Liver (tissue), 9 donors: Measurements from ENCODE around the gene SAT1. TPM values are rescaled to one million over a fixed set of nuclear protein-coding genes. Genes with fewer than 3 reads are reported as not detected.

ENCODE experiments used
- DNase-seq: peaks from one replicate; pipeline ENCODE4 v3.0.0-alpha.2; 2017; ENCODE audit warnings: low spot score
- H3K27ac ChIP-seq, 2 donors: one replicate each; pipeline ENCODE4 v1.7.0; 2013; ENCODE audit warnings: inconsistent platforms in 2 of 2, low read length in 2 of 2, control low read depth in 1 of 2, low read depth in 1 of 2, mild to moderate bottlenecking in 1 of 2
- H3K27me3 ChIP-seq, 4 donors: one replicate each; pipeline versions ENCODE4 v1.6.1 to v1.7.0; 2013; ENCODE audit warnings: low read length in 3 of 4, inconsistent platforms in 1 of 4, mild to moderate bottlenecking in 1 of 4, moderate library complexity in 1 of 4; ENCODE audit not compliant: control insufficient read depth in 4 of 4, insufficient read depth in 4 of 4
- H3K36me3 ChIP-seq, 4 donors: one replicate each; pipeline versions ENCODE4 v1.6.1 to v1.7.0; 2013; ENCODE audit warnings: low read length in 3 of 4, mild to moderate bottlenecking in 3 of 4, low read depth in 1 of 4, moderate library complexity in 1 of 4; ENCODE audit not compliant: control insufficient read depth in 4 of 4, insufficient read depth in 3 of 4
- H3K4me1 ChIP-seq, 4 donors: one replicate each; pipeline versions ENCODE4 v1.6.1 to v1.7.0; 2013; ENCODE audit warnings: low read length in 3 of 4, mild to moderate bottlenecking in 3 of 4, moderate library complexity in 1 of 4; ENCODE audit not compliant: control insufficient read depth in 4 of 4, insufficient read depth in 4 of 4
- H3K4me3 ChIP-seq, 3 donors: one replicate each; pipeline versions ENCODE4 v1.6.1 to v1.7.0; 2013; ENCODE audit warnings: low read length in 3 of 3, control low read depth in 1 of 3, low read depth in 1 of 3, mild to moderate bottlenecking in 1 of 3
- H3K9ac ChIP-seq, 2 donors: one replicate each; pipeline ENCODE4 v1.7.0; 2013; ENCODE audit warnings: low read length in 2 of 2, mild to moderate bottlenecking in 2 of 2, moderate library complexity in 2 of 2, control low read depth in 1 of 2, low read depth in 1 of 2
- H3K9me3 ChIP-seq, 4 donors: one replicate each; pipeline versions ENCODE4 v1.6.1 to v1.7.0; 2013; ENCODE audit warnings: low read length in 3 of 4; ENCODE audit not compliant: control insufficient read depth in 4 of 4
- ATF3 ChIP-seq: IDR thresholded peaks from 2 replicates; pipeline ENCODE4 v1.6.1; 2016; ENCODE audit warnings: antibody characterized with exemption
- FOXA1 ChIP-seq: IDR thresholded peaks from 2 replicates; pipeline ENCODE4 v1.6.1; 2016; ENCODE audit warnings: antibody characterized with exemption
- GABPA ChIP-seq, 2 donors: IDR thresholded peaks in 1 of 2; conservative IDR thresholded peaks in 1 of 2; 2 replicates each; pipeline ENCODE4 v1.6.1; 2016; ENCODE audit warnings: antibody characterized with exemption in 2 of 2, mild to moderate bottlenecking in 1 of 2, moderate library complexity in 1 of 2
- HNF4G ChIP-seq: IDR thresholded peaks from 2 replicates; pipeline ENCODE4 v1.6.1; 2016; ENCODE audit warnings: antibody characterized with exemption
- JUND ChIP-seq, 2 donors: IDR thresholded peaks; 2 replicates each; pipeline ENCODE4 v1.6.1; 2016; ENCODE audit warnings: antibody characterized with exemption in 2 of 2
- NR2F2 ChIP-seq: IDR thresholded peaks from 2 replicates; pipeline ENCODE4 v1.6.1; 2016; ENCODE audit warnings: antibody characterized with exemption
- RAD21 ChIP-seq, 2 donors: IDR thresholded peaks; 2 replicates each; pipeline ENCODE4 v1.6.1; 2016; ENCODE audit warnings: antibody characterized with exemption in 2 of 2, mild to moderate bottlenecking in 2 of 2
- RXRA ChIP-seq, 2 donors: IDR thresholded peaks; 2 replicates each; pipeline ENCODE4 v1.6.1; 2017 to 2018; ENCODE audit warnings: antibody characterized with exemption in 2 of 2, mild to moderate bottlenecking in 1 of 2
- SP1 ChIP-seq: IDR thresholded peaks from 2 replicates; pipeline ENCODE4 v1.6.1; 2018; ENCODE audit warnings: antibody characterized with exemption, mild to moderate bottlenecking
- TAF1 ChIP-seq: conservative IDR thresholded peaks from 2 replicates; pipeline ENCODE4 v1.6.1; 2016; ENCODE audit warnings: antibody characterized with exemption, mild to moderate bottlenecking
- YY1 ChIP-seq: IDR thresholded peaks from 2 replicates; pipeline ENCODE4 v1.6.1; 2016; ENCODE audit warnings: antibody characterized with exemption, mild to moderate bottlenecking
- WGBS: extraction: QIAGEN DNeasy Blood & Tissue Kit; methylation state at CpG from one replicate; pipeline ENCODE4 v1.1.7; 2013; 5-methylcytosine and 5-hydroxymethylcytosine counted together
- polyA plus RNA-seq, 2 donors: library from polyadenylated mRNA; stranded (reverse) in 1 of 2; unstranded in 1 of 2; fragments of 200-250 nt in 1 of 2; fragments of >200 nt in 1 of 2; fragmentation: Nextera tagmentation in 1 of 2; extraction: Ambion mirVana in 1 of 2; gene quantifications; one replicate each; pipeline versions ENCODE4 v1.2.1 to v1.2.3, GENCODE V29; 2013 to 2015
- total RNA-seq, 2 donors: library from RNA; depleted of rRNA; stranded (reverse); fragments of >200 nt; gene quantifications; one replicate each; pipeline ENCODE4 v1.2.3, GENCODE V29; 2014
- TF ChIP-seq, protein P1 (sequence below): IDR thresholded peaks from 2 replicates; pipeline ENCODE4 v1.6.1; 2016; ENCODE audit warnings: antibody characterized with exemption, mild to moderate bottlenecking
- TF ChIP-seq, protein P2 (sequence below): IDR thresholded peaks from 2 replicates; pipeline ENCODE4 v1.6.1; 2016; ENCODE audit warnings: antibody characterized with exemption
- TF ChIP-seq, protein P3 (sequence below): fragments of 150-350 bp; IDR thresholded peaks from 2 replicates; pipeline ENCODE4 v1.5.1; 2017; ENCODE audit warnings: improper control_type of control experiment, low read depth, low read length; ENCODE audit not compliant: missing input control
- donor health status: healthy.
- donor health status: healthy.
- donor health status: healthy.
- donor health status: healthy.
- donor health status: healthy.

The SAT1 gene
- total and polyA plus RNA-seq, 4 donors = 105 to 780 (median 296) TPM

DNA sequence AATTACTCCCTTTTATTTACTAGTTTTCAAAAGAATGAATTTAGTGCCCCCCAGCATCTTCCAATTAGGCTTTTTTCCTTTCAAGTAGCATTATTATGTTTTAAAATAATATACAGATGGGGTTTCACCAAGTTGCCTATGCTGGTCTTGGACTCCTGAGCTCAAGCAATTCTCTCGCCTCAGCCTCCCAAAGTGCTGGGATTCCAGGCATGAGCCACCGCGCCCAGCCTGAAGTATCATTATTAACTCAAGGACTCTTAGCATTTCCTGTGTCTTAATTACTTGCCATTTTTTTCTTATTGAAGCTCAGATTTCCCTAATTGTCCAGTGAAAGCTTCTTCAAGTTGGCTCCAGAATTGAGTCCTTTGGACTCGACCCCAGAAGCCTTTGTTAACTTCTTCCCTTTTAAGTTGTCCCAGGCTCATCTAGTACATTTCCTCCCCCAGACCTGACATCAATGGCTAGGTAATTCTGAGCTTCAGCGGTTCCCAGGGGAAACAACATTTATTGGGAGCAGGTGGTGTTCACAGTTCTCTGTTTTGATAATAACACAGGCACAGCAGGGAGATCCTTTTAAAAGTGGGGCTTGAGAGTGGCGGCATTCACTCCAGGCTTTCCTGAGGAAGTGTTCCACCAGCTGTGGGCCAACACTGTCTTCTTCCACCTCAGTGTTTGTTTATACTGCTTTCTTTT lies 10.0 kb downstream of the SAT1 start:
- no peak overlapping the region for H3K4me3 ChIP-seq
- H3K9me3 ChIP-seq = no peaks in the 10 kb centered on the region
- H3K27me3 ChIP-seq = no peaks in the 10 kb centered on the region
- H3K36me3 ChIP-seq = no peaks in the 10 kb centered on the region
- WGBS = 73% methylated on average over 6 of the region's 6 CpGs
- TF ChIP-seq, protein P1, sequence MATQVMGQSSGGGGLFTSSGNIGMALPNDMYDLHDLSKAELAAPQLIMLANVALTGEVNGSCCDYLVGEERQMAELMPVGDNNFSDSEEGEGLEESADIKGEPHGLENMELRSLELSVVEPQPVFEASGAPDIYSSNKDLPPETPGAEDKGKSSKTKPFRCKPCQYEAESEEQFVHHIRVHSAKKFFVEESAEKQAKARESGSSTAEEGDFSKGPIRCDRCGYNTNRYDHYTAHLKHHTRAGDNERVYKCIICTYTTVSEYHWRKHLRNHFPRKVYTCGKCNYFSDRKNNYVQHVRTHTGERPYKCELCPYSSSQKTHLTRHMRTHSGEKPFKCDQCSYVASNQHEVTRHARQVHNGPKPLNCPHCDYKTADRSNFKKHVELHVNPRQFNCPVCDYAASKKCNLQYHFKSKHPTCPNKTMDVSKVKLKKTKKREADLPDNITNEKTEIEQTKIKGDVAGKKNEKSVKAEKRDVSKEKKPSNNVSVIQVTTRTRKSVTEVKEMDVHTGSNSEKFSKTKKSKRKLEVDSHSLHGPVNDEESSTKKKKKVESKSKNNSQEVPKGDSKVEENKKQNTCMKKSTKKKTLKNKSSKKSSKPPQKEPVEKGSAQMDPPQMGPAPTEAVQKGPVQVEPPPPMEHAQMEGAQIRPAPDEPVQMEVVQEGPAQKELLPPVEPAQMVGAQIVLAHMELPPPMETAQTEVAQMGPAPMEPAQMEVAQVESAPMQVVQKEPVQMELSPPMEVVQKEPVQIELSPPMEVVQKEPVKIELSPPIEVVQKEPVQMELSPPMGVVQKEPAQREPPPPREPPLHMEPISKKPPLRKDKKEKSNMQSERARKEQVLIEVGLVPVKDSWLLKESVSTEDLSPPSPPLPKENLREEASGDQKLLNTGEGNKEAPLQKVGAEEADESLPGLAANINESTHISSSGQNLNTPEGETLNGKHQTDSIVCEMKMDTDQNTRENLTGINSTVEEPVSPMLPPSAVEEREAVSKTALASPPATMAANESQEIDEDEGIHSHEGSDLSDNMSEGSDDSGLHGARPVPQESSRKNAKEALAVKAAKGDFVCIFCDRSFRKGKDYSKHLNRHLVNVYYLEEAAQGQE = no peak
- TF ChIP-seq, protein P2, sequence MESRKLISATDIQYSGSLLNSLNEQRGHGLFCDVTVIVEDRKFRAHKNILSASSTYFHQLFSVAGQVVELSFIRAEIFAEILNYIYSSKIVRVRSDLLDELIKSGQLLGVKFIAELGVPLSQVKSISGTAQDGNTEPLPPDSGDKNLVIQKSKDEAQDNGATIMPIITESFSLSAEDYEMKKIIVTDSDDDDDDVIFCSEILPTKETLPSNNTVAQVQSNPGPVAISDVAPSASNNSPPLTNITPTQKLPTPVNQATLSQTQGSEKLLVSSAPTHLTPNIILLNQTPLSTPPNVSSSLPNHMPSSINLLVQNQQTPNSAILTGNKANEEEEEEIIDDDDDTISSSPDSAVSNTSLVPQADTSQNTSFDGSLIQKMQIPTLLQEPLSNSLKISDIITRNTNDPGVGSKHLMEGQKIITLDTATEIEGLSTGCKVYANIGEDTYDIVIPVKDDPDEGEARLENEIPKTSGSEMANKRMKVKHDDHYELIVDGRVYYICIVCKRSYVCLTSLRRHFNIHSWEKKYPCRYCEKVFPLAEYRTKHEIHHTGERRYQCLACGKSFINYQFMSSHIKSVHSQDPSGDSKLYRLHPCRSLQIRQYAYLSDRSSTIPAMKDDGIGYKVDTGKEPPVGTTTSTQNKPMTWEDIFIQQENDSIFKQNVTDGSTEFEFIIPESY = no peak
- TF ChIP-seq ATF3 (no peak), HNF4G (no peak), JUND (IDR thresholded peaks at IDR 0.05) (no peak), GABPA (IDR thresholded peaks at IDR 0.05 in 1 of 2, conservative IDR thresholded peaks at IDR 0.05 in 1 of 2) (no peak), RAD21 (IDR thresholded peaks at IDR 0.05) (no peak), SP1 (no peak), RXRA (IDR thresholded peaks at IDR 0.05) (no peak), YY1 (no peak), TAF1 (no peak), NR2F2 (no peak)
- TF ChIP-seq, protein P3, sequence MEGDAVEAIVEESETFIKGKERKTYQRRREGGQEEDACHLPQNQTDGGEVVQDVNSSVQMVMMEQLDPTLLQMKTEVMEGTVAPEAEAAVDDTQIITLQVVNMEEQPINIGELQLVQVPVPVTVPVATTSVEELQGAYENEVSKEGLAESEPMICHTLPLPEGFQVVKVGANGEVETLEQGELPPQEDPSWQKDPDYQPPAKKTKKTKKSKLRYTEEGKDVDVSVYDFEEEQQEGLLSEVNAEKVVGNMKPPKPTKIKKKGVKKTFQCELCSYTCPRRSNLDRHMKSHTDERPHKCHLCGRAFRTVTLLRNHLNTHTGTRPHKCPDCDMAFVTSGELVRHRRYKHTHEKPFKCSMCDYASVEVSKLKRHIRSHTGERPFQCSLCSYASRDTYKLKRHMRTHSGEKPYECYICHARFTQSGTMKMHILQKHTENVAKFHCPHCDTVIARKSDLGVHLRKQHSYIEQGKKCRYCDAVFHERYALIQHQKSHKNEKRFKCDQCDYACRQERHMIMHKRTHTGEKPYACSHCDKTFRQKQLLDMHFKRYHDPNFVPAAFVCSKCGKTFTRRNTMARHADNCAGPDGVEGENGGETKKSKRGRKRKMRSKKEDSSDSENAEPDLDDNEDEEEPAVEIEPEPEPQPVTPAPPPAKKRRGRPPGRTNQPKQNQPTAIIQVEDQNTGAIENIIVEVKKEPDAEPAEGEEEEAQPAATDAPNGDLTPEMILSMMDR = no peak
- DNase-seq = no peak
- no peak overlapping the region for H3K27ac ChIP-seq
- no peak overlapping the region for H3K9ac ChIP-seq
- no peaks in the 10 kb centered on the region for H3K4me1 ChIP-seq

DNA sequence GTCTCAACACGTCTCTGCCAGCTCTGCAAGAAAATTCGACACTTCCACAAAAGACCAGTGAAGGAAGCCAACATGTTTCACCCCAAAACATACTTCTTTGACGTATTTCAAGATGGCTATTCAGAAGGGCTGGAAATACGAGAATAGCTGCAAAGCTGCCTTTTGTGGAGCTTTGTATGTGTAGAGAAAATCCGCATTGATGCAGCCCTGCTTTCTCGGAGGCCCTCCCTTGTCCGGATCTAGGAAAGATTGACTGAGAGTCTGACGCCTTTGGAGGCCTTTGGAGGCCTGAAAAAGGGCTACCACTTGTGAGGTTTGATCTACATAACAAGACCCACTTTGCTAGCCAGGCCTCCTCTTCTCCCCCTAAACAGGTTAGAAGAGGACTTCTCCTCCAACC lies 12.2 kb downstream of the SAT1 start:
- no peaks in the 10 kb centered on the region for H3K4me1 ChIP-seq
- no peak overlapping the region for H3K27ac ChIP-seq
- no peak overlapping the region for H3K9ac ChIP-seq
- TF ChIP-seq FOXA1 (no peak), JUND (IDR thresholded peaks at IDR 0.05) (no peak), HNF4G (no peak)
- H3K36me3 ChIP-seq = no peaks in the 10 kb centered on the region
- no peaks in the 10 kb centered on the region for H3K27me3 ChIP-seq
- H3K9me3 ChIP-seq = no peaks in the 10 kb centered on the region
- no peak overlapping the region for H3K4me3 ChIP-seq
- 91% methylated on average over 8 of the region's 8 CpGs for WGBS
- DNase-seq = no peak
